PC-3 (cell line): ENCODE measurements around the gene DYNC1I1.

Source experiments
- CTCF ChIP-seq: fragments of 300-600 bp; sonication (generic); conservative IDR thresholded peaks from 2 replicates; pipeline ENCODE4 v1.5.1; 2017; ENCODE audit warnings: antibody characterized with exemption, low read depth, mild to moderate bottlenecking, low read length
- EZH2 ChIP-seq: fragments of 300-600 bp; sonication (generic); IDR thresholded peaks from one replicate; pipeline ENCODE4 v1.6.1; 2017; ENCODE audit warnings: antibody characterized with exemption, mild to moderate bottlenecking, low read length; ENCODE audit not compliant: unreplicated experiment
- EZH2phosphoT487 ChIP-seq: fragments of 300-600 bp; sonication (generic); IDR thresholded peaks from 2 replicates; pipeline ENCODE4 v1.6.1; 2018; ENCODE audit warnings: mild to moderate bottlenecking, antibody characterized with exemption, low read length, borderline replicate concordance

GRCh38 chr7:96144260-96144526 is 371.8 kb downstream of the DYNC1I1 start:
- no peak for TF ChIP-seq CTCF
- TF ChIP-seq EZH2phosphoT487: no peak
- TF ChIP-seq EZH2: no peak
